Measurements from ENCODE around the gene ABHD8.
A peak's percentile ranks its signal among the peaks of the same experiment; 100 is the strongest.

ABHD8 gene

DNA sequence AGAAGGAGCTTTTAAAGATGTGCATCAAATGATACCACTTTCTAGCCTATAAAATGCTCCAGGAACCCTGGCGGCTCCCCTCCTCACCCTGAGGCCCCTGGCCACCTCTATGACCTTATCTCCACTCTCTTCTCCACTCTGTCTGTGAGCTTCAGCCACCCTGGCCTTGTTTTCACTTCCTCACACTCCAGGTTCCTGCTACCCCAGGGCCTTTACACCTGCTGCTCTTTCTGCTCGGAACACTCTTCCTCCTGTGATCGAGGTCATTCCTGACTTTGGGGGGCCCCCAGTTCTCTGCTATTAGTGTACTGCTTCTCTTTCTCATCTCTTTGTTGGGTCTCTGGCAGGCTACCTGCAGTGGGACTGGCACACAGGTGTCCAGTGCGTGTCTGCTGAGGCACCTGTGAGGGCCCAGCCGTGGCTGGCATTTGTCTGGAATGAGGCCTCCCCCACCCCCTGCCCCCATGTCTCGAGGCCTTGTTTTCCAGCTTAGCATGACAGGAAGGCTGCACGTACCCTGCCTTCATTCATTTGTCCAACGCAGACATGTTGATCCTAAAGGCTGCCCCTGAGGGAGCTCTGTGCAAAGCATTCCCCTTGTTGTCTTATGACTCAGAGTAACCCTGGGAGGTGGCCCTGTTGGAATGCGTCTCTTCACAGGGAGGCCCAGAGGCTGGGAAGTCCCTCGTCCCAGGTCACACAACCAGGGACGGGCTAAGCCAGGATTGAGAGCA is 8.4 kb upstream of the ABHD8 start:
- no peak for DNase-seq
- intact Hi-C loops (cut with DNase I; ENCODE audit: low total_unique reads), result no loop called here
- peaks cover 0 to 49% (median 33%) of the 10 kb centered on the region in 4 donors for H3K4me1 ChIP-seq
- TF ChIP-seq, protein P1, sequence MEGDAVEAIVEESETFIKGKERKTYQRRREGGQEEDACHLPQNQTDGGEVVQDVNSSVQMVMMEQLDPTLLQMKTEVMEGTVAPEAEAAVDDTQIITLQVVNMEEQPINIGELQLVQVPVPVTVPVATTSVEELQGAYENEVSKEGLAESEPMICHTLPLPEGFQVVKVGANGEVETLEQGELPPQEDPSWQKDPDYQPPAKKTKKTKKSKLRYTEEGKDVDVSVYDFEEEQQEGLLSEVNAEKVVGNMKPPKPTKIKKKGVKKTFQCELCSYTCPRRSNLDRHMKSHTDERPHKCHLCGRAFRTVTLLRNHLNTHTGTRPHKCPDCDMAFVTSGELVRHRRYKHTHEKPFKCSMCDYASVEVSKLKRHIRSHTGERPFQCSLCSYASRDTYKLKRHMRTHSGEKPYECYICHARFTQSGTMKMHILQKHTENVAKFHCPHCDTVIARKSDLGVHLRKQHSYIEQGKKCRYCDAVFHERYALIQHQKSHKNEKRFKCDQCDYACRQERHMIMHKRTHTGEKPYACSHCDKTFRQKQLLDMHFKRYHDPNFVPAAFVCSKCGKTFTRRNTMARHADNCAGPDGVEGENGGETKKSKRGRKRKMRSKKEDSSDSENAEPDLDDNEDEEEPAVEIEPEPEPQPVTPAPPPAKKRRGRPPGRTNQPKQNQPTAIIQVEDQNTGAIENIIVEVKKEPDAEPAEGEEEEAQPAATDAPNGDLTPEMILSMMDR (IDR thresholded peaks at IDR 0.05), result no peak
- H3K4me3 ChIP-seq, result no peak overlapping the region
- H3K36me3 ChIP-seq, result peaks cover 19 to 45% (median 30%) of the 10 kb centered on the region in 3 donors
- no peaks in the 10 kb centered on the region for H3K27me3 ChIP-seq
- H3K27ac ChIP-seq, result no peak overlapping the region
- no peaks in the 10 kb centered on the region for H3K9me3 ChIP-seq

DNA sequence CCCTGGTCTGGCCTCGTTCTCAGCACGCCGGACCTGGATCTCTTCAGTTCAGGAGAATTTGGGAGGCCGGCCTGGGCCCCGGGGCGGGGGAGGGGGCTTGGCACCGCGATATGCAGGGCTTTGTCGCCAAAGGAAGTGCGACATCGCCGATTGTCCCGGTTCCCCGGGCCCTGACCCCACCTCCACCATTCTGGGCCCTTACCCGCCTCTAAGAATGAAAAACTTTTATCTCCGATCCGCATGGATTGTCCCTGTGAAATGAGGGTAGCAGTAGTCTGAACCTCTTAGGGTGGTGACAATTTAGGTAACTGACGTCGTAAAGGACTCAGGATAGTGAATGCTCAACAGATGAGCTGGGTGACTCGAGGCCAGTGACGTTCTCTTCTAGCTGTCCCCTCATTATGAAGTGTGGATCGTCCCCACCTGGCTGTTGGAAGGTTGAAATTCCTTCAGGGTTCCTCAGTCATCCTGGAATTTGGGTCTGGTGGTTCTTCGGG is 6.8 kb upstream of the ABHD8 start:
- Histone ChIP-seq H3K27me3 (no peaks in the 10 kb centered on the region), H3K27ac (peak overlapping the region; percentile 79 to 87), H3K4me3 (peak overlapping the region; percentile 71 to 96), H3K9me3 (no peaks in the 10 kb centered on the region), H3K4me1 (peaks cover 0 to 59% (median 40%) of the 10 kb centered on the region in 4 donors), H3K36me3 (peaks cover 6 to 31% (median 16%) of the 10 kb centered on the region in 3 donors)
- TF ChIP-seq, protein P1 (IDR thresholded peaks at IDR 0.05), result no peak
- intact Hi-C loops (cut with DNase I; ENCODE audit: low total_unique reads), result no loop called here
- DNase-seq, result no peak

DNA sequence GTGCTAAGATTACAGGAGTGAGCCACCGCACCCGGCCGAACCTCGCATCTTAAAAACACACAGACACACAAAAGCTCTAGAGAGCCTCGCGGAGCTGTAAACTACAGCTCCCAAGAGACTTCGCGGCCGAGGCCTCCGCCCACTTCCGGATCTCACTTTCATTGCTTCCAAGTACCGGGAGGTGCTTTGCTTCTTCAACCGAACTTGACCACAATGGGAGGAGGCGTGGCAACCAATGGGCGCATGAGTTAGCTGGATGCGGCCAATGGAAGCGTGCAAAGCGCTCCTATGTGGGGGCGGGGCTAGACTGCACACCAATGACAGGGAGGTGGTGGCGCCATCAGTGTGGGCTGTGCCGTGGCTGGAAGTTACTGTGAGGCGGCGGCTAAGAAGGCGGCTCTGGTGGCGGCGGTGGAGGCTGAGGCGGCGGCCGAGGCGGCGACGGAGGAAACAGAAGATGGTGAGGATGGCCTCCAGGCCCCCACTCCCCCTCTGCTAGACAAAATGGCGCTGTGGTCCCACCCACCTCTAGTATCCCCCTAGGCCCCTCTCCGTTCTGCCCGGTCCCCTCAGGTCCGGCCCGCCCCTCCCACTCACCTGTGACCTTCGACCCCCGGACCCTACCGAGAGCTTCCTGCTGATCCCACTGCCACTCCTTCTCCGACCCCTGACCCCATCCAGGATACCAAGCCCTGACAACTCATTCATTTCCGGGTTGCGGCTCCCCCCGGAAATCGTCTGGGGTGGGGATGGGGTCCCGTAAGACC is 6.2 kb upstream of the ABHD8 start, which contains the start of gene DDA1:
TSS of gene DDA1 (plus strand) at position 366 of the 767 bp plus-strand sequence. CDS start at position 458, 92 bp downstream.
- TF ChIP-seq, protein P1 (IDR thresholded peaks at IDR 0.05), result no peak
- peaks cover 0 to 66% (median 45%) of the 10 kb centered on the region in 4 donors for H3K4me1 ChIP-seq
- intact Hi-C loops (cut with DNase I; ENCODE audit: low total_unique reads), result no loop called here
- H3K9me3 ChIP-seq, result no peaks in the 10 kb centered on the region
- peaks cover 6 to 25% (median 11%) of the 10 kb centered on the region in 3 donors for H3K36me3 ChIP-seq
- peak within 1 kb of the TSS; percentile 71 to 96 for H3K4me3 ChIP-seq
- H3K27me3 ChIP-seq, result no peaks in the 10 kb centered on the region
- H3K27ac ChIP-seq, result peak within 1 kb of the TSS; percentile 79 to 87
- peak; percentile 100 for DNase-seq

DNA sequence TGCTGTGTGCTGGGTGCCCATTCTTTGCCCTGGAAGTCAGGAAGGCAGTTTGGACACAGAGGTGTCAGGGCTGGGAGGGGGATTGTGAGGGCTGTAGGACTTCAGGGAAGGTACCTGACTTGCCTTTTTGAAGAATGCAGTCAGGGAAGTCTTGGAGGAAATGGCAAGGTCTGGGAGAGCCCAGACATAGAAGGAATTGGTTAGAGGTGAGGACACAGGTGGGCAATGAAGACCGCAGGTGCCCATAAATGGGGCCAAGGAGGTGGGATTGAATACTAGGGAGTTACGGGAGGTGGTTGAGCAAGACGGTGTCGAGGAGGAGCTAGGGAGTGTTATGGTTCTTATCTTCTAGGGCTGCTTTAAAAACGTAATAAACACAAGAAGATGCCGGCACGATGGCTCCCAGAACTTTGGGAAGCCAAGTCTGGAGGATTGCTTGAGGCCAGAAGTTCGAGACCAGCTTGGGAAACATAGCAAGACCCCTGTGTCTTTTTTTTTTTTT is 4.7 kb upstream of the ABHD8 start:
- no peak overlapping the region for H3K27ac ChIP-seq
- H3K4me3 ChIP-seq, result no peak overlapping the region
- H3K36me3 ChIP-seq, result peaks cover 0 to 14% (median 0%) of the 10 kb centered on the region in 3 donors
- intact Hi-C loops (cut with DNase I; ENCODE audit: low total_unique reads), result no loop called here
- peaks cover 0 to 78% (median 55%) of the 10 kb centered on the region in 4 donors for H3K4me1 ChIP-seq
- no peaks in the 10 kb centered on the region for H3K9me3 ChIP-seq
- no peaks in the 10 kb centered on the region for H3K27me3 ChIP-seq
- TF ChIP-seq, protein P1 (IDR thresholded peaks at IDR 0.05), result no peak
- no peak for DNase-seq

DNA sequence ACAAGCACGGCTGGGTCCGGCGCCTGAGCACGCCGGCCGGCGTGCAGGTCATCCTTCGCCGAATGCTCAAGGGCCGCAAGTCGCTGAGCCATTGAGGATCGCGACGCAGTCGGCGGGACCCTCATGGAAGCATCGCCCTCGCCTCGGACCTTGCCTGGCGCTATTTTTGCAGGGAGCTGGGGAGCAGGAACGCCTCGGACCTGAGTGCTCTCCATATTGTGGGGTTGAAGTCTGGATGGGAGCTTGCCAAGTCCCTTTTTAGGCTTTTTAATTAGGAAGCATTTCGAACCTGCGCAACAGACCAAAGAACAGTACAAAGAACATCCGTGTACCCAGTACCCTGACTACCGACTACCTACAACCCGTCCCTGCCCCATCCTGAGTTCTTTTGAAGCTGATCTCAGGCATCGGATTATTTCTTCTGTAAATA is 3.1 kb upstream of the ABHD8 start:
- Histone ChIP-seq H3K27ac (peak overlapping the region; percentile 88 to 95), H3K27me3 (no peaks in the 10 kb centered on the region), H3K4me1 (peaks cover 0 to 70% (median 54%) of the 10 kb centered on the region in 4 donors), H3K4me3 (peak overlapping the region; percentile 60 to 84), H3K36me3 (peaks cover 0 to 2% (median under 1%) of the 10 kb centered on the region in 3 donors), H3K9me3 (no peaks in the 10 kb centered on the region)
- TF ChIP-seq, protein P1 (IDR thresholded peaks at IDR 0.05), result no peak
- intact Hi-C loops (cut with DNase I; ENCODE audit: low total_unique reads), result loop anchor here (1.0 kb wide), 1 partner anchor 23 kb away; no protein-coding TSS in a partner anchor
- DNase-seq, result no peak
